Endodermal cell (in vitro differentiated cells): ENCODE results near the gene UPK3B. TPM values are rescaled to one million over a fixed set of nuclear protein-coding genes. Genes with fewer than 3 reads are reported as not detected.
"Not testable (repeated sequence)": the region's sequence is repeated elsewhere in the genome, so short reads cannot be mapped to it uniquely, and the experiment has no call there.

Experiments used
- DNase-seq: peaks from one replicate; pipeline ENCODE4 v3.0.0-alpha.2; 2017
- H3K27ac ChIP-seq: 2 replicates; pipeline ENCODE4 v1.5.1; 2013; ENCODE audit warnings: mild to moderate bottlenecking, low read depth, low read length, moderate library complexity
- H3K27me3 ChIP-seq: 2 replicates; pipeline ENCODE4 v1.6.1; 2013; ENCODE audit warnings: mild to moderate bottlenecking, low read length, moderate library complexity; ENCODE audit not compliant: insufficient read depth, control insufficient read depth, poor library complexity, severe bottlenecking
- H3K36me3 ChIP-seq: 2 replicates; pipeline ENCODE4 v1.7.0; 2013; ENCODE audit warnings: mild to moderate bottlenecking, low read length, moderate library complexity; ENCODE audit not compliant: control insufficient read depth, insufficient read depth
- H3K4me1 ChIP-seq: one replicate; pipeline ENCODE4 v1.7.0; 2013; ENCODE audit warnings: low read length; ENCODE audit not compliant: control insufficient read depth, insufficient read depth
- H3K4me3 ChIP-seq: 2 replicates; pipeline ENCODE4 v1.5.1; 2013; ENCODE audit warnings: mild to moderate bottlenecking, low read length, moderate library complexity
- H3K9ac ChIP-seq: 2 replicates; pipeline ENCODE4 v1.6.1; 2013; ENCODE audit warnings: mild to moderate bottlenecking, low read length, moderate library complexity; ENCODE audit not compliant: poor library complexity, severe bottlenecking; ENCODE audit errors: extremely low read depth
- H3K9me3 ChIP-seq: 2 replicates; pipeline ENCODE4 v1.6.1; 2013; ENCODE audit warnings: mild to moderate bottlenecking, low read length, moderate library complexity; ENCODE audit not compliant: control insufficient read depth
- H3K27ac Mint-ChIP-seq: 2 replicates; pipeline ENCODE4 v1.8.0; 2020; ENCODE audit warnings: mixed read lengths
- H3K27me3 Mint-ChIP-seq: 2 replicates; pipeline ENCODE4 v1.8.0; 2021; ENCODE audit warnings: mild to moderate bottlenecking, mixed read lengths; ENCODE audit not compliant: insufficient read depth
- H3K36me3 Mint-ChIP-seq: 2 replicates; pipeline ENCODE4 v1.8.0; 2020; ENCODE audit warnings: low read depth, mixed read lengths
- H3K4me1 Mint-ChIP-seq: 2 replicates; pipeline ENCODE4 v1.8.0; 2020; ENCODE audit warnings: mixed read lengths
- H3K4me3 Mint-ChIP-seq: 2 replicates; pipeline ENCODE4 v1.8.0; 2020; ENCODE audit warnings: mild to moderate bottlenecking, moderate library complexity, mixed read lengths
- H3K9me3 Mint-ChIP-seq: 2 replicates; pipeline ENCODE4 v1.8.0; 2020; ENCODE audit warnings: mild to moderate bottlenecking, mixed read lengths
- CTCF ChIP-seq: fragments of 200-600 bp; sonication (generic); conservative IDR thresholded peaks from 2 replicates; pipeline ENCODE4 v1.5.0; 2021; ENCODE audit warnings: antibody characterized with exemption, mild to moderate bottlenecking
- WGBS, 2 experiments: methylation state at CpG; one replicate each; pipeline versions ENCODE4 v1.1.5 to v1.1.7; 2013; ENCODE audit warnings: missing lambda C conversion rate in 2 of 2, mixed read lengths in 1 of 2; ENCODE audit not compliant: insufficient coverage in 1 of 2, insufficient read length in 1 of 2; 5-methylcytosine and 5-hydroxymethylcytosine counted together
- total RNA-seq, 2 donors: library from RNA; stranded (reverse); fragmentation: NEBNext Ultra II Directional in 1 of 2; extraction: Animal tissue kit (Norgen Biotek cat#: 25700) in 1 of 2; gene quantifications; 2 replicates in 1 of 2; 3 replicates in 1 of 2; pipeline ENCODE4 v1.2.1, GENCODE V29; 2021

The UPK3B gene
- total RNA-seq, 2 donors from 2014 or later: 1.2 to 2.3 TPM

- no peak for TF ChIP-seq CTCF
- H3K36me3 Mint-ChIP-seq: peaks cover 12% of the 10 kb centered on the region
- H3K4me1 ChIP-seq: peaks cover 3% of the 10 kb centered on the region
- 92 to 97% methylated on average over 18 to 32 of the region's 32 CpGs for WGBS, 2 experiments
- H3K27ac ChIP-seq: no peak overlapping the region
- H3K9me3 ChIP-seq: no peaks in the 10 kb centered on the region
- H3K9ac ChIP-seq: no peak overlapping the region
- H3K36me3 ChIP-seq: no peaks in the 10 kb centered on the region
- H3K27ac Mint-ChIP-seq: no peak overlapping the region
- H3K4me3 Mint-ChIP-seq: no peak overlapping the region
- peaks cover 4% of the 10 kb centered on the region for H3K4me1 Mint-ChIP-seq
- H3K4me3 ChIP-seq: no peak overlapping the region
- DNase-seq: peak; percentile 38
- no peaks in the 10 kb centered on the region for H3K27me3 ChIP-seq
- H3K9me3 Mint-ChIP-seq: no peaks in the 10 kb centered on the region
- H3K27me3 Mint-ChIP-seq: no peaks in the 10 kb centered on the region
These were observed 4.9 kb upstream of the UPK3B start for GRCh38 chr7:76505168-76506080.

- Histone ChIP-seq H3K4me1 (peaks cover 3% of the 10 kb centered on the region), H3K27me3 (no peaks in the 10 kb centered on the region), H3K9ac (no peak overlapping the region), H3K4me3 (no peak overlapping the region), H3K27ac (no peak overlapping the region), H3K36me3 (no peaks in the 10 kb centered on the region), H3K9me3 (no peaks in the 10 kb centered on the region)
- peak; percentile 22 for DNase-seq
- 60 to 77% methylated on average over 4 to 5 of the region's 5 CpGs for WGBS, 2 experiments
- Mint-ChIP-seq H3K27ac (no peak overlapping the region), H3K4me3 (no peak overlapping the region), H3K27me3 (no peaks in the 10 kb centered on the region), H3K36me3 (peaks cover 12% of the 10 kb centered on the region), H3K4me1 (peaks cover 4% of the 10 kb centered on the region), H3K9me3 (no peaks in the 10 kb centered on the region)
- no peak for TF ChIP-seq CTCF
These were observed 4.3 kb upstream of the UPK3B start for GRCh38 chr7:76506081-76506440.

- not testable (repeated sequence) for H3K4me3 Mint-ChIP-seq, H3K27me3 Mint-ChIP-seq, H3K9ac ChIP-seq, H3K4me1 Mint-ChIP-seq, H3K27ac ChIP-seq, H3K4me3 ChIP-seq, H3K36me3 ChIP-seq, H3K27me3 ChIP-seq, H3K4me1 ChIP-seq, H3K36me3 Mint-ChIP-seq, H3K9me3 ChIP-seq, H3K27ac Mint-ChIP-seq, H3K9me3 Mint-ChIP-seq
- peak; percentile 24 for DNase-seq
- 90 to 95% methylated on average over 8 of the region's 8 CpGs for WGBS, 2 experiments
These were observed 3.7 kb upstream of the UPK3B start for GRCh38 chr7:76506643-76507042.
